ENCODE data around the gene CYP2F1.
"Not testable (repeated sequence)": the region's sequence is repeated elsewhere in the genome, so short reads cannot be mapped to it uniquely, and the experiment has no call there.

Gene CYP2F1

GRCh38 chr19:41127801-41128300 lies 13.6 kb downstream of the CYP2F1 start:
- not testable (repeated sequence) for H3K4me3 ChIP-seq (ENCODE audit: low read depth, low read length)
- DNase-seq (ENCODE audit: low read depth), result peak; percentile 79

DNA sequence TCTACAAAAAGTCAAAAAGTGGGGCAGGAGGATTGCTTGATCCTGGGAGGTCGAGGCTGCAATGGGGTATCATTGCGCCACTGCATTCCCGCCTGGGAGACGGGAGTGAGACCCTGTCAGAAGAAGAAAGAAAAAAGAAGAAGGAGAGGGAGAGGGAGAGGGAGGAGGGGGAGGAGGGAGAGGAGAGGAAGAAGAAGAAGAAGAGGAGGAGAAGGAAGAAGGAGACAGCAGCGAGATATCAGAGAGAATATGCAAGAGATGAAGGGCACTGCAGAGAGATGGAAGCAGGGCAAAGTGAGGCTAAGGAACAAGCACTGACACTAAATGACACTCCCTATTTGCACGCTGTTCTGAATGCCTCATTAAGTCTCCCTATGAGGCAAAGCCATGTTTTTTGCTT lies 14.5 kb downstream of the CYP2F1 start:
- H3K4me3 ChIP-seq (ENCODE audit: low read depth, low read length), result no peak overlapping the region
- no peak for TF ChIP-seq CTCF (IDR thresholded peaks at IDR 0.05; ENCODE audit: insufficient read depth, low read depth, low read length, missing control alignments)
- no peak for DNase-seq (ENCODE audit: low read depth)

More at GRCh38 chr19:41127801-41128300, 13.6 kb downstream of the CYP2F1 start:
- peak; percentile 28 for TF ChIP-seq CTCF (IDR thresholded peaks at IDR 0.05; ENCODE audit: insufficient read depth, low read depth, low read length, missing control alignments)

GRCh38 chr19:41131186-41131585 lies 17.0 kb downstream of the CYP2F1 start:
- H3K4me3 ChIP-seq (ENCODE audit: low read depth, low read length), result no peak overlapping the region
- DNase-seq (ENCODE audit: low read depth), result no peak
- TF ChIP-seq CTCF (IDR thresholded peaks at IDR 0.05; ENCODE audit: insufficient read depth, low read depth, low read length, missing control alignments), result no peak

DNA sequence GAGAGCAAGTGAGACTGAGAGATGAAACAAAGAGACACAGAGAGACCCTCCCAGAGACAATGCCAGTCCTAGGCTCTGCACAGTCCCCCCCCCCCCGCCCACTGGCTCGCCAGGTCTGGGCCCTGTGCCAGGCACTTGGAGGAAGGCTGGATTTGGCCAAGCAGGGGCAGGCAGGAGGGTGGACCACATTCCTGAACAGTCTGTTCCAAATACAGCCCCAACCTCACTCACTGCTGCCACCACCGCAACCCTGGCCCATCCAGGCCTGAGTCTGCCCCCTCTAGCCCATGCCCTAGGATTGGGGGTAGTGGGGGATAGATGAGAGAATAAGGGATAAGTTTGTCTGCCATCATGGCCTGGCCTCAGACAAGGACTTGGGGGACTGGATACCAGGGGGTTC lies 19.0 kb downstream of the CYP2F1 start:
- no peak for DNase-seq (ENCODE audit: low read depth)
- H3K4me3 ChIP-seq (ENCODE audit: low read depth, low read length), result no peak overlapping the region
- TF ChIP-seq CTCF (IDR thresholded peaks at IDR 0.05; ENCODE audit: insufficient read depth, low read depth, low read length, missing control alignments), result no peak

GRCh38 chr19:41134616-41135015 lies 20.4 kb downstream of the CYP2F1 start:
- H3K4me3 ChIP-seq (ENCODE audit: low read depth, low read length), result no peak overlapping the region
- DNase-seq (ENCODE audit: low read depth), result no peak
- TF ChIP-seq CTCF (IDR thresholded peaks at IDR 0.05; ENCODE audit: insufficient read depth, low read depth, low read length, missing control alignments), result no peak

GRCh38 chr19:41135390-41136384 lies 21.5 kb downstream of the CYP2F1 start:
- not testable (repeated sequence) for DNase-seq (ENCODE audit: low read depth)

DNA sequence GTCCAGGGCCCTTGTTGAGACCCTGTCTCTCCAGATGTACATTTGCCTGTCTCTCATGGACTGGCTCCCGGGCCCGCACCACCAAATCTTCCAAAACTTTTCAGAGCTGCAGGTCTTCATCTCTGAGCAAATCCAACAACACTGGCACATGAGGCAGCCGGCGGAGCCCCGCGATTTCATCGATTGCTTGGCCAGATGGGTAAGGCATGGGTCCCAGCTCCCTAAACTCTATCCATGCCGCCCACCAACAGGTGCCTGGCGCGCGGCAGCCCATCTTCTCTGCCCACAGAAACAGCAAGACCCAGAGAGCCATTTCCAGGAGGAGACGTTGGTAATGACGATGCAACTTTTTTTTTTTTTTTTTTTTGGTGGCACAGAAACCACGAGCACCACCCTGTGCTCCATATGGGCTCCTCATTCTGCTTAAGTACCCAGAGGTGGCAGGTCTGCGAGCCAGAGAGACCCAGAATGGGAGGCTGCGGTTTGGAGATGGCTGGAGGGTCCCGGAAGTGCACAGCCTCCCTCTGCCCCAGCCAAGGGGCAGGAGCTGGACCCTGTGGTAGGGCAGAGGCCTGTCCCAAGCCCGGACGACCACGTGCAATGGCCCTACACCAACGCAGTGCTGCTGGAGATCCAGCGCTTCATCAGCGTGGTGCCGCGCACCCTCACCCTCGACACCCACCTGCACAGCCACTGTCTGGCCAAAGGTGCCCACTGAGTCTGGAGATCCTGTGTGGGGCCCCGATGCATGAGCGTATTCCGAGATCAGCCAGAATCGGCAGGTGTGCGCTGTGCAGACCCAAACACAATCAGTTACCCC lies 22.6 kb downstream of the CYP2F1 start:
- TF ChIP-seq CTCF (IDR thresholded peaks at IDR 0.05; ENCODE audit: insufficient read depth, low read depth, low read length, missing control alignments), result no peak
- DNase-seq (ENCODE audit: low read depth), result no peak
- no peak overlapping the region for H3K4me3 ChIP-seq (ENCODE audit: low read depth, low read length)

More at GRCh38 chr19:41135390-41136384, 21.5 kb downstream of the CYP2F1 start:
- H3K4me3 ChIP-seq (ENCODE audit: low read depth, low read length), result not testable (repeated sequence)

Data from GM12865 (cell line).